ENCODE measurements around the gene MMP11. TPM values are rescaled to one million over a fixed set of nuclear protein-coding genes. Genes with fewer than 3 reads are reported as not detected.

Gene MMP11
- total and polyA plus RNA-seq, 11 donors, result 5.2 to 17.0 (median 10.4) TPM

- DNase-seq (peak in 3 of 5 donors; percentile 49 to 68 (median 64)), ATAC-seq (peak; percentile 83 to 94 (median 92))
- Histone ChIP-seq H3K9me3 (peaks cover 0 to 7% (median 0%) of the 10 kb centered on the region in 12 donors), H3K4me3 (no peak overlapping the region), H3K36me3 (peaks cover 0 to 34% (median 26%) of the 10 kb centered on the region in 9 donors), H3K27me3 (no peaks in the 10 kb centered on the region), H3K27ac (peak overlapping the region in 4 of 12 donors; percentile 24 to 37 (median 30)), H3K4me1 (peaks cover 0 to 17% (median 7%) of the 10 kb centered on the region in 12 donors)
- TF ChIP-seq POLR2A (IDR thresholded peaks at IDR 0.05) (no peak), CTCF (IDR thresholded peaks at IDR 0.05) (no peak)
- WGBS, 4 donors, result 54 to 59% (median 57%) methylated on average over 6 to 7 of the region's 7 CpGs
- intact Hi-C loops (cut with DNase I), result loop anchor here in 1 of 10 donors (1.0 kb wide), 1 partner anchor 25 kb away; no protein-coding TSS in a partner anchor
Observed at GRCh38 chr22:23742505-23743264, 30.0 kb upstream of the MMP11 start.

GRCh38 chr22:23743303-23743705 lies 29.3 kb upstream of the MMP11 start:
- intact Hi-C loops (cut with DNase I), result no loop called here
- ATAC-seq (peak in 2 of 4 donors; percentile 8 to 16), DNase-seq (peak in 2 of 5 donors; percentile 37 to 51)
- WGBS, 4 donors, result 60 to 81% (median 70%) methylated on average over 2 of the region's 2 CpGs
- Histone ChIP-seq H3K27ac (peak overlapping the region in 3 of 12 donors; percentile 24 to 37 (median 27)), H3K9me3 (peaks cover 0 to 7% (median 0%) of the 10 kb centered on the region in 12 donors), H3K4me3 (no peak overlapping the region), H3K4me1 (peaks cover 0 to 17% (median 7%) of the 10 kb centered on the region in 12 donors), H3K36me3 (peaks cover 0 to 34% (median 26%) of the 10 kb centered on the region in 9 donors), H3K27me3 (no peaks in the 10 kb centered on the region)
- TF ChIP-seq POLR2A (IDR thresholded peaks at IDR 0.05) (no peak), CTCF (IDR thresholded peaks at IDR 0.05) (no peak)

GRCh38 chr22:23744001-23744400 lies 28.6 kb upstream of the MMP11 start:
- intact Hi-C loops (cut with DNase I), result no loop called here
- peaks cover 0 to 7% (median 0%) of the 10 kb centered on the region in 12 donors for H3K9me3 ChIP-seq
- peaks cover 0 to 34% (median 26%) of the 10 kb centered on the region in 9 donors for H3K36me3 ChIP-seq
- TF ChIP-seq POLR2A (IDR thresholded peaks at IDR 0.05) (no peak), CTCF (IDR thresholded peaks at IDR 0.05) (no peak)
- DNase-seq, result no peak
- no peak overlapping the region for H3K27ac ChIP-seq
- ATAC-seq, result no peak
- peaks cover 0 to 17% (median 7%) of the 10 kb centered on the region in 12 donors for H3K4me1 ChIP-seq
- H3K4me3 ChIP-seq, result no peak overlapping the region
- 90 to 97% (median 95%) methylated on average over 9 to 13 of the region's 13 CpGs for WGBS, 4 donors
- no peaks in the 10 kb centered on the region for H3K27me3 ChIP-seq

GRCh38 chr22:23744485-23744884 lies 28.2 kb upstream of the MMP11 start:
- intact Hi-C loops (cut with DNase I), result no loop called here

More at GRCh38 chr22:23744485-23744884, 28.2 kb upstream of the MMP11 start:
- 96 to 100% (median 98%) methylated on average over 7 to 14 of the region's 14 CpGs for WGBS, 4 donors
- Histone ChIP-seq H3K27ac (no peak overlapping the region), H3K9me3 (peaks cover 0 to 7% (median 0%) of the 10 kb centered on the region in 12 donors), H3K27me3 (no peaks in the 10 kb centered on the region), H3K4me3 (no peak overlapping the region), H3K36me3 (peaks cover 0 to 34% (median 26%) of the 10 kb centered on the region in 9 donors), H3K4me1 (peaks cover 0 to 18% (median 7%) of the 10 kb centered on the region in 12 donors)
- ATAC-seq (no peak), DNase-seq (no peak)
- TF ChIP-seq CTCF (IDR thresholded peaks at IDR 0.05), result no peak
- TF ChIP-seq POLR2A (IDR thresholded peaks at IDR 0.05), result no peak
